ENCODE results near the gene DLG1.
A peak's percentile ranks its signal among the peaks of the same experiment; 100 is the strongest.
"Not testable (repeated sequence)": the region's sequence is repeated elsewhere in the genome, so short reads cannot be mapped to it uniquely, and the experiment has no call there.

The DLG1 gene

DNA sequence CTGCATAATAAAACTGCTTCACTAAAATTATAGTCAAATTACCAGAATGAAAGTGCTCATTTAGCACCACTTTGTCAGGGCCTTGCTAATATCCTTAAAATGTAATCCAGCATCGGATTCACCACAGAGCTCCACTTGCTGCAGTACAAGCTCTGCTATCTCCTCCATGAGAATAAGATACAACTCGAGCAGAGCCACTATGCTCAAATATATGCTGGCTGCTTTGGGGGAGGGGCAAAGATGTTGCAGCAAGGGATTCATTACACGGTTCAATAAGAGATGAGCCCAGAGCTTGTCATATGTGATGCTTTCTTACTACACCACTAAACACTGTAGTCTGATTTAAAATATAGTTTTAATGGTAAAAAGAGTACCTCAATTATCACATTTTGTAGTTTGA is 72.2 kb downstream of the DLG1 start:
- no peaks in the 10 kb centered on the region for H3K27me3 ChIP-seq (ENCODE audit: insufficient read depth, low read length)
- H3K36me3 ChIP-seq (ENCODE audit: insufficient read depth, low read length): no peaks in the 10 kb centered on the region
- peaks cover 13% of the 10 kb centered on the region for H3K4me1 ChIP-seq (ENCODE audit: insufficient read depth, low read length)
- H3K4me3 ChIP-seq (ENCODE audit: low read length): peak overlapping the region; percentile 12
- no peak overlapping the region for H2AFZ ChIP-seq (ENCODE audit: low read depth, low read length)
- no peaks in the 10 kb centered on the region for H3K9me3 ChIP-seq (ENCODE audit: low read length)

DNA sequence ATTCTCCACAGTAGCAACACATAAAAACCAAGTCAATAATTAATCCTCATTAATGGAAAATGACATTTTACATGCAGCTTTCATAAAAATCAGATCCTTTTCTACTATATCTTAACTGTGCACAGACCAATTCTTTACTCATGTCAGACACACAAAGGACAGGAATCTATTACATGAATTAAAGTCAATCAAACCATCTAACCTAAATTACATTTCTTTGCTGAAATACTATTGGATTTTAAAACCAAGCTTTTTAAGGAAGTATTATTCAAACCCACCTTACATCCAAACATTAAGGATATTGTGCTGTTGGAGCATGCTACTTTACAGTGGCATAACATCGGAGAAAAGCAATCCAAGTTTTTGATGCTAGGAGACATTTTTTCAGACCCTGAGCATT is 72.8 kb downstream of the DLG1 start:
- Histone ChIP-seq H3K4me1 (ENCODE audit: insufficient read depth, low read length) (peaks cover 13% of the 10 kb centered on the region), H3K27me3 (ENCODE audit: insufficient read depth, low read length) (no peaks in the 10 kb centered on the region), H3K4me3 (ENCODE audit: low read length) (no peak overlapping the region), H2AFZ (ENCODE audit: low read depth, low read length) (no peak overlapping the region), H3K9me3 (ENCODE audit: low read length) (no peaks in the 10 kb centered on the region), H3K36me3 (ENCODE audit: insufficient read depth, low read length) (no peaks in the 10 kb centered on the region)

DNA sequence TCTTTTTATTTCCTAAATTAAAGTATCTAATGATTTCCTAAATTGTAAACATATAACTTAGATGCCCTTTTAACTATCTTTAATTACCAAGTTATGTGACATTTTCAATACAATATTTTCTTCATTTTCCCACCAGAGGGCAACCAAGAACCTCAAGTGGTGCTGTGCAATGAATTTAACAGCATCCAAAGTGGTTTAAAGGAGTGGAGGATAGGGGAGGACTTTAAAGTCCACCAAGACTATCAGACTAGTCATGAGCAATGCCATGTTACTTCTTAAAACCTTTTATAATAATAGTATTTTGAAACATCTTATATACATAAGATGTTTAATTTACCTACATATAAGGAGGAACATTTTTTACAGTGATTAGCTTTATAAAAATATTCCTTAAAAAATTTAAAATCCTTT is 74.4 kb downstream of the DLG1 start:
- Histone ChIP-seq H3K36me3 (ENCODE audit: insufficient read depth, low read length) (no peaks in the 10 kb centered on the region), H2AFZ (ENCODE audit: low read depth, low read length) (no peak overlapping the region), H3K4me1 (ENCODE audit: insufficient read depth, low read length) (peaks cover 13% of the 10 kb centered on the region), H3K27me3 (ENCODE audit: insufficient read depth, low read length) (no peaks in the 10 kb centered on the region), H3K4me3 (ENCODE audit: low read length) (no peak overlapping the region), H3K9me3 (ENCODE audit: low read length) (no peaks in the 10 kb centered on the region)

DNA sequence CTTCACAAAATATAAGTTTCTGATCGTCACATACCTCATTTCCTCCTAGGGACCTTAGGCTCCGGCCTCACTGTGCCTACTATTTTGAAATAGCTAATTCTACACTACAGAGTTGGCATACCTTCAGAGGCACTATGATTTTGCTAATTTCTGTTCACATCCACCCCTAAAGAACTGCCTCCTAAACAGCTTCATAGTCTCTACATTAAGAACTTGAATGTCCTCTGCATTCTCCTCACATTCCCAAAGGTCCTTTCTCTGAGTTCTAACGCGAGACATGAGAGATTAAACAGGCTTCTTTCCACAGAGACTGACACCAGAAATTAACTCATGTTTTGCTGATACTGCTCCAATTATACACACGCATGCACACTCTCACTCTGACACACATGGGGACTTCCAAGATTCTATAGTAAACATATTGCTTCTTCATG is 75.5 kb downstream of the DLG1 start:
- H3K36me3 ChIP-seq (ENCODE audit: insufficient read depth, low read length): no peaks in the 10 kb centered on the region
- H3K4me3 ChIP-seq (ENCODE audit: low read length): no peak overlapping the region
- H3K9me3 ChIP-seq (ENCODE audit: low read length): no peaks in the 10 kb centered on the region

GRCh38 chr3:197219619-197220018 is 78.8 kb downstream of the DLG1 start:
- H3K4me1 ChIP-seq (ENCODE audit: insufficient read depth, low read length): no peaks in the 10 kb centered on the region
- no peak overlapping the region for H2AFZ ChIP-seq (ENCODE audit: low read depth, low read length)
- no peaks in the 10 kb centered on the region for H3K36me3 ChIP-seq (ENCODE audit: insufficient read depth, low read length)
- H3K9me3 ChIP-seq (ENCODE audit: low read length): no peaks in the 10 kb centered on the region
- no peak overlapping the region for H3K4me3 ChIP-seq (ENCODE audit: low read length)
- H3K27me3 ChIP-seq (ENCODE audit: insufficient read depth, low read length): no peaks in the 10 kb centered on the region

More for the DNA sequence above, 75.5 kb downstream of the DLG1 start:
- no peak overlapping the region for H2AFZ ChIP-seq (ENCODE audit: low read depth, low read length)
- no peaks in the 10 kb centered on the region for H3K27me3 ChIP-seq (ENCODE audit: insufficient read depth, low read length)
- H3K4me1 ChIP-seq (ENCODE audit: insufficient read depth, low read length): peaks cover 13% of the 10 kb centered on the region

DNA sequence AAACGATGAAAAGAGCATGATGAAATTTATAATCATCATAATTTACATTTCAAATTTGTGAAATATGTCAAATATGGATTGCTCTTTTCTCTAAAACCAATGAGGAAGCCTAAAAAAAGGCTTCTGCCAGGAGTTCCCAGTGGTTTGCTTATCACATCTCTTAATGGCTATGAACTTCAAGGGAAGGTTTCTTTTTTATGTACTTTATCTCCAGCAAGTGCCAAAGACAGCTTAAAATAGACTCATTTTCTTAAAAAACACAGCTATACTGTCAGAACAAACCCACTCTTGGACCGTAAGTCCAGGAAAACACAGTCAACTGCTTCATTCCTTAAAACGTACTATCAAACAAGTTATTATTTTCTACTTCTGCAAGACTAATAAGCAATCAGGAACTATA is 80.2 kb downstream of the DLG1 start:
- H3K27me3 ChIP-seq (ENCODE audit: insufficient read depth, low read length): no peaks in the 10 kb centered on the region
- no peak overlapping the region for H3K4me3 ChIP-seq (ENCODE audit: low read length)
- no peak overlapping the region for H2AFZ ChIP-seq (ENCODE audit: low read depth, low read length)

GRCh38 chr3:197216914-197217313 is 81.5 kb downstream of the DLG1 start:
- Histone ChIP-seq H3K36me3 (ENCODE audit: insufficient read depth, low read length) (no peaks in the 10 kb centered on the region), H3K9me3 (ENCODE audit: low read length) (peaks cover under 1% of the 10 kb centered on the region), H3K27me3 (ENCODE audit: insufficient read depth, low read length) (no peaks in the 10 kb centered on the region), H3K4me3 (ENCODE audit: low read length) (no peak overlapping the region), H3K4me1 (ENCODE audit: insufficient read depth, low read length) (no peaks in the 10 kb centered on the region), H2AFZ (ENCODE audit: low read depth, low read length) (no peak overlapping the region)

More for the DNA sequence above, 80.2 kb downstream of the DLG1 start:
- Histone ChIP-seq H3K36me3 (ENCODE audit: insufficient read depth, low read length) (no peaks in the 10 kb centered on the region), H3K9me3 (ENCODE audit: low read length) (no peaks in the 10 kb centered on the region), H3K4me1 (ENCODE audit: insufficient read depth, low read length) (no peaks in the 10 kb centered on the region)

DNA sequence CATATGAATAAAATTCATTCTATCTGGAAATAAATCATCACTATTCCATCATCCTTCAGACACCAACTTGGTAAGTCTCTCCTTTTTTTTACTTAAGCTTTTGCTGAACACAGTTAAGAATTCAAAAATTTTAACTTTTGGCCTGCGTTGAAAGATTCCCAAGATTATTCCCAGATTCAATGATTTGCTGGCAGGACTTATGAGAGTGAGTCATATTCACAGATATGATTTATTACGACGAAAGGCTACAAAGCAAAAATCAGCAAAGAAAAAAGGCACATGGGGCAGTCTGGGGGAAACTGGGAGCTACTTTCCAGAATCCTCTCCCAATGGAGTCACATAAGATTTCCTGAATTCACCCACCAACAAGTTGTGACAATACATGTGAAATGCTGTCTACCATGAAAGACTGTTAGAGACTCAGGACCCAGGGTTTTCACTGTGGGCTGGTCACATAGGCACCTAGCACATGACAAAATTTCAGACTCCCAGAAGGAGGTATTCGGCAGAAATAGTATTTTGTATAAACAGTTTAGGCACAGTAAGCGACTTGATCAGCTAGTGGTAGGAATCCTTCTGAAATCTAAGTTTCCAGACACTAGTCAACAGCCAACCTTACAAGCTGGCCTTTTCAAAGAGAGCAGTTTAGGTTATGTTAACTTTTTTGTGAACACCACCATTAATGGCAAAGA is 82.1 kb downstream of the DLG1 start:
- H3K27me3 ChIP-seq (ENCODE audit: insufficient read depth, low read length): no peaks in the 10 kb centered on the region
- H3K36me3 ChIP-seq (ENCODE audit: insufficient read depth, low read length): no peaks in the 10 kb centered on the region
- no peak overlapping the region for H3K4me3 ChIP-seq (ENCODE audit: low read length)

GRCh38 chr3:197212290-197212689 is 86.1 kb downstream of the DLG1 start:
- H3K9me3 ChIP-seq (ENCODE audit: low read length): peaks cover 5% of the 10 kb centered on the region
- H3K4me1 ChIP-seq (ENCODE audit: insufficient read depth, low read length): no peaks in the 10 kb centered on the region
- no peaks in the 10 kb centered on the region for H3K27me3 ChIP-seq (ENCODE audit: insufficient read depth, low read length)
- no peaks in the 10 kb centered on the region for H3K36me3 ChIP-seq (ENCODE audit: insufficient read depth, low read length)
- H2AFZ ChIP-seq (ENCODE audit: low read depth, low read length): no peak overlapping the region
- no peak overlapping the region for H3K4me3 ChIP-seq (ENCODE audit: low read length)

More for the DNA sequence above, 82.1 kb downstream of the DLG1 start:
- no peaks in the 10 kb centered on the region for H3K4me1 ChIP-seq (ENCODE audit: insufficient read depth, low read length)
- H3K9me3 ChIP-seq (ENCODE audit: low read length): peaks cover 5% of the 10 kb centered on the region
- H2AFZ ChIP-seq (ENCODE audit: low read depth, low read length): no peak overlapping the region

GRCh38 chr3:197211698-197212097 is 86.7 kb downstream of the DLG1 start:
- H2AFZ ChIP-seq (ENCODE audit: low read depth, low read length); H3K4me3 ChIP-seq (ENCODE audit: low read length); H3K4me1 ChIP-seq (ENCODE audit: insufficient read depth, low read length); H3K9me3 ChIP-seq (ENCODE audit: low read length); H3K27me3 ChIP-seq (ENCODE audit: insufficient read depth, low read length); H3K36me3 ChIP-seq (ENCODE audit: insufficient read depth, low read length): not testable (repeated sequence)

GRCh38 chr3:197209366-197210260 is 88.8 kb downstream of the DLG1 start:
- Histone ChIP-seq H3K9me3 (ENCODE audit: low read length) (peaks cover 5% of the 10 kb centered on the region), H2AFZ (ENCODE audit: low read depth, low read length) (no peak overlapping the region), H3K4me1 (ENCODE audit: insufficient read depth, low read length) (no peaks in the 10 kb centered on the region), H3K27me3 (ENCODE audit: insufficient read depth, low read length) (no peaks in the 10 kb centered on the region), H3K36me3 (ENCODE audit: insufficient read depth, low read length) (no peaks in the 10 kb centered on the region), H3K4me3 (ENCODE audit: low read length) (no peak overlapping the region)

DNA sequence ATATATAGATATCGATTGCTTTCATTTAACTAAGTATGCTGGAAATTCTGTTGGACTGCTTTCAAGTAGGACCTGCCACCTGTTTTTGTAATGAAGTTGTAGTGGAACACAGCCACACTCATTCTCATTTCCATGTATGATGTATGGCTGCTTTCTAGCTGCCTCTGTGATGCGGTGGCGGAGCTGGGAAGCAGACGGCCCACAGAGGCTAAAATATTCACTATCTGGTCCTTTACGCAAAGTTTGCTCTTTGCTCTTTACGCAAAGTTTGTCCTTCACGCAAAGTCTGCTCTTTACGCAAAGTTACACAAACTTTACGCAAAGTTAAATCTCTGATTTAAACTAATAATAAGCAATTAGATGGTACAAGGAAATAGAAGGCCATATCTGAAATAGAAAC is 91.5 kb downstream of the DLG1 start:
- H3K4me1 ChIP-seq (ENCODE audit: insufficient read depth, low read length): no peaks in the 10 kb centered on the region
- peaks cover 4% of the 10 kb centered on the region for H3K9me3 ChIP-seq (ENCODE audit: low read length)
- no peaks in the 10 kb centered on the region for H3K27me3 ChIP-seq (ENCODE audit: insufficient read depth, low read length)
- no peak overlapping the region for H3K4me3 ChIP-seq (ENCODE audit: low read length)
- no peak overlapping the region for H2AFZ ChIP-seq (ENCODE audit: low read depth, low read length)
- no peaks in the 10 kb centered on the region for H3K36me3 ChIP-seq (ENCODE audit: insufficient read depth, low read length)

GRCh38 chr3:197205675-197206074 is 92.7 kb downstream of the DLG1 start:
- Histone ChIP-seq H3K9me3 (ENCODE audit: low read length) (no peaks in the 10 kb centered on the region), H3K27me3 (ENCODE audit: insufficient read depth, low read length) (no peaks in the 10 kb centered on the region), H2AFZ (ENCODE audit: low read depth, low read length) (no peak overlapping the region), H3K36me3 (ENCODE audit: insufficient read depth, low read length) (no peaks in the 10 kb centered on the region), H3K4me3 (ENCODE audit: low read length) (no peak overlapping the region), H3K4me1 (ENCODE audit: insufficient read depth, low read length) (no peaks in the 10 kb centered on the region)
